ENCODE data around the gene HLF.

GRCh38 chr17:55268649-55269480 is 4.1 kb downstream of the HLF start:
- no peak for TF ChIP-seq EZH2 (IDR thresholded peaks at IDR 0.05; ENCODE audit: borderline replicate concordance, low read depth, low read length, poor library complexity, severe bottlenecking)
- TF ChIP-seq CTCF (conservative IDR thresholded peaks at IDR 0.05; ENCODE audit: low read depth, low read length): no peak

All from A673 (cell line).